ENCODE data around the gene CNPY3.

DNA sequence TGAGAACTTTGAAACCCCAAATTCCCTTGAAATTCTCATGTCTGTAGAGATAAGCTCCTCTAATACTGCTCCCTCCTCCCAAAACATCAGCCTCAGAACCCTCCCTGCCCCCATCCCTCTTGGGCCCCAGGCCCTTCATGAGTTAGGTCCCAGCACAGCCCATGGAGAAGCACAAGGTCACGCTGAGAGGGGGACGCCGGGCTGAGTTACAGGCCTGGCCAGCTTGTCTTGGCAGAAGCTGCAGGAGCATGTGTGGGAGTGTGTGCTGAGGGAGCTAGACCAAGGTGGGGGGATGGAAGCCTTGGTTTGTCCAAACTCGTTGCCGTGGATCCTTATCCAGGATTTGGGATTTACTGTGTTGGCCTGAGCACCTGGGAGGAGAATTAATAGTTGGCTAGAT is 21.9 kb upstream of the CNPY3 start:
- TF ChIP-seq, protein P1, sequence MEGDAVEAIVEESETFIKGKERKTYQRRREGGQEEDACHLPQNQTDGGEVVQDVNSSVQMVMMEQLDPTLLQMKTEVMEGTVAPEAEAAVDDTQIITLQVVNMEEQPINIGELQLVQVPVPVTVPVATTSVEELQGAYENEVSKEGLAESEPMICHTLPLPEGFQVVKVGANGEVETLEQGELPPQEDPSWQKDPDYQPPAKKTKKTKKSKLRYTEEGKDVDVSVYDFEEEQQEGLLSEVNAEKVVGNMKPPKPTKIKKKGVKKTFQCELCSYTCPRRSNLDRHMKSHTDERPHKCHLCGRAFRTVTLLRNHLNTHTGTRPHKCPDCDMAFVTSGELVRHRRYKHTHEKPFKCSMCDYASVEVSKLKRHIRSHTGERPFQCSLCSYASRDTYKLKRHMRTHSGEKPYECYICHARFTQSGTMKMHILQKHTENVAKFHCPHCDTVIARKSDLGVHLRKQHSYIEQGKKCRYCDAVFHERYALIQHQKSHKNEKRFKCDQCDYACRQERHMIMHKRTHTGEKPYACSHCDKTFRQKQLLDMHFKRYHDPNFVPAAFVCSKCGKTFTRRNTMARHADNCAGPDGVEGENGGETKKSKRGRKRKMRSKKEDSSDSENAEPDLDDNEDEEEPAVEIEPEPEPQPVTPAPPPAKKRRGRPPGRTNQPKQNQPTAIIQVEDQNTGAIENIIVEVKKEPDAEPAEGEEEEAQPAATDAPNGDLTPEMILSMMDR (IDR thresholded peaks at IDR 0.05; ENCODE audit: poor library complexity): no peak
- no peak for TF ChIP-seq EZH2 (IDR thresholded peaks at IDR 0.05; ENCODE audit: borderline replicate concordance)
- no peak for TF ChIP-seq EZH2phosphoT487 (IDR thresholded peaks at IDR 0.05; ENCODE audit: low read depth, severe bottlenecking, unreplicated experiment)

Measured in hepatocyte (in vitro differentiated cells).